Hematopoietic multipotent progenitor cell treated with erythropoietin and hydrocortisone succinate and interleukin-3 and kit ligand, for 6 days (in vitro differentiated cells): ENCODE data around the gene CHD3.

Experiments
- DNase-seq: peaks from one replicate; pipeline ENCODE4 v3.0.0-alpha.2; 2015

The CHD3 gene

GRCh38 chr17:7875804-7876370, 12.7 kb upstream of the CHD3 start:
- DNase-seq = no peak

GRCh38 chr17:7878234-7878633, 10.4 kb upstream of the CHD3 start:
- no peak for DNase-seq

- peak; percentile 44 for DNase-seq
Observed at GRCh38 chr17:7880076-7880868, 8.3 kb upstream of the CHD3 start.

- DNase-seq = peak; percentile 69
Observed at GRCh38 chr17:7881276-7882054, 7.1 kb upstream of the CHD3 start.

GRCh38 chr17:7882068-7882467, 6.5 kb upstream of the CHD3 start:
- DNase-seq = no peak

GRCh38 chr17:7882629-7883028, 6.0 kb upstream of the CHD3 start:
- DNase-seq = no peak

GRCh38 chr17:7883781-7884386, 4.7 kb upstream of the CHD3 start:
- DNase-seq = peak; percentile 67

GRCh38 chr17:7884581-7885366, 3.8 kb upstream of the CHD3 start:
- peak; percentile 42 for DNase-seq

- DNase-seq = peak; percentile 77
Observed at GRCh38 chr17:7885367-7886226, 3.0 kb upstream of the CHD3 start.

- peak; percentile 59 for DNase-seq
Observed at GRCh38 chr17:7886227-7887037, 2.2 kb upstream of the CHD3 start.

GRCh38 chr17:7887038-7887481, 1.5 kb upstream of the CHD3 start:
- DNase-seq = no peak

GRCh38 chr17:7887482-7888183, 956 bp upstream of the CHD3 start:
- DNase-seq = peak; percentile 97

GRCh38 chr17:7889166-7889955, 772 bp downstream of the CHD3 start:
- peak; percentile 97 for DNase-seq

- DNase-seq = no peak
Observed at GRCh38 chr17:7893187-7893880, 4.7 kb downstream of the CHD3 start.

- DNase-seq = no peak
Observed at GRCh38 chr17:7894226-7894625, 5.6 kb downstream of the CHD3 start.

- no peak for DNase-seq
Observed at GRCh38 chr17:7894866-7895265, 6.3 kb downstream of the CHD3 start.

GRCh38 chr17:7897090-7897489, 8.5 kb downstream of the CHD3 start:
- no peak for DNase-seq

- DNase-seq = peak; percentile 77
Observed at GRCh38 chr17:7897773-7898172, 9.2 kb downstream of the CHD3 start.
